Measurements from ENCODE around the gene CCDC148. TPM values are rescaled to one million over a fixed set of nuclear protein-coding genes. Genes with fewer than 3 reads are reported as not detected.

The CCDC148 gene
- polyA plus RNA-seq, 2 of the 4 experiments (the other 2 are of a cell fraction), result 0.41 to 0.85 TPM

DNA sequence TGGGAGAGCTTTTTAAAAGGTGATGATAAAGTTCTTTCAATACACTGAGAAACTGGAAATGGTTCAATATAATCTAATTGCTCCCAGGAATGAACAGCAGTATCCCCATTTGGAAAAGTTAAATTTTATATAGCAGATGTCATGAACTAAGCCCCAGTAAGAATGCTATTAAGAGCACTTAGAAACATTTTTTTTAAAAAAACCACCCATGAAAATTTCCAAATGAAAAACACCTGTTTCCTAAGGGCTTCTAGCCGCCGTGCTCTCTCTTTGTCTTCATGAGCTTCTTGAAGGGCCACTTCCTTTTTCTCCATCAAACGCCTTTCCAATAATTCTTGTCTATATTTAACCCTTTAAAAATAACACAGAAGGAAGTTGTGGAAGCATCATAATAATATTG is 277.9 kb downstream of the CCDC148 start:
- TF ChIP-seq RFX5 (IDR thresholded peaks at IDR 0.05), result no peak
- no peaks in the 10 kb centered on the region for H3K4me1 ChIP-seq
- ATAC-seq (no peak), FAIRE-seq (no peak), DNase-seq (ENCODE audit: low read depth in 1 of 2, low spot score in 1 of 2) (no peak)
- POLR2A ChIA-PET, result no interaction called here
- H3K4me3 ChIP-seq, result no peak overlapping the region
- CTCF ChIA-PET, result interaction anchor here (0.8 to 5.3 kb wide), 4 partner anchors 12 to 576 kb away, joined by 3 to 60 read pairs (median 19); no protein-coding TSS in a partner anchor
- no peak overlapping the region for H3K4me2 ChIP-seq
- no peaks in the 10 kb centered on the region for H3K9me3 ChIP-seq
- 58% methylated on average over 3 of the region's 3 CpGs for WGBS (ENCODE audit: missing lambda C conversion rate)
- no peak overlapping the region for H3K27ac ChIP-seq

DNA sequence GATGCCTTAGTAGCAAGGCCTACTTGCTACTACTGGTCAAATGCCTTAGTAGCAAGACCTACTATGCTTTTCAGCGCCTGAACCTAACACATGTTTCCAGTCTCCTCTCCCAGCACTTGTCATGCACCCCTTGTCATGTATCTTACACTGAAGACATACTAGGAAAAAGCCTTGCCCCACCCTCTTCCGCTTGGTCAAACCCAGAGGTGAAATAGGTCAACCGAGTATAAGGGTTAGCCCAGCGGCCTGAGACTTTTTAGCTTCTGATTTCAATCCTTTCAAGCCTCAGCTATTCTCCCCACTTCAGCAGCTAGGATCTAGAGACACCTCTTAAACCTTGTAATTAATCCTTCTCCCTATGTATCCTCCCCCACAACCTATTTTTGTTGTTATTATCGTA is 281.6 kb downstream of the CCDC148 start:
- ChIA-PET CTCF (interaction anchor here (0.5 to 1.2 kb wide), 2 partner anchors 27 to 164 kb away, joined by 3 to 5 read pairs; no protein-coding TSS in a partner anchor), POLR2A (no interaction called here)
- H3K4me2 ChIP-seq, result no peak overlapping the region
- no peak overlapping the region for H3K4me3 ChIP-seq
- TF ChIP-seq CHD4 (IDR thresholded peaks at IDR 0.05; ENCODE audit: borderline replicate concordance) (no peak), MAZ (IDR thresholded peaks at IDR 0.05; ENCODE audit: borderline replicate concordance, low read depth, low read length) (no peak), HOXA7 (CRISPR knock-in tag; IDR thresholded peaks at IDR 0.05) (no peak), BHLHE40 (IDR thresholded peaks at IDR 0.05; ENCODE audit: low read depth, low read length) (no peak)
- ATAC-seq, result no peak
- no peak overlapping the region for H3K27ac ChIP-seq
- no peaks in the 10 kb centered on the region for H3K9me3 ChIP-seq
- 80% methylated on average over 5 of the region's 5 CpGs for WGBS (ENCODE audit: missing lambda C conversion rate)
- FAIRE-seq, result no peak
- no peak for DNase-seq (ENCODE audit: low read depth in 1 of 2, low spot score in 1 of 2)
- no peaks in the 10 kb centered on the region for H3K4me1 ChIP-seq

DNA sequence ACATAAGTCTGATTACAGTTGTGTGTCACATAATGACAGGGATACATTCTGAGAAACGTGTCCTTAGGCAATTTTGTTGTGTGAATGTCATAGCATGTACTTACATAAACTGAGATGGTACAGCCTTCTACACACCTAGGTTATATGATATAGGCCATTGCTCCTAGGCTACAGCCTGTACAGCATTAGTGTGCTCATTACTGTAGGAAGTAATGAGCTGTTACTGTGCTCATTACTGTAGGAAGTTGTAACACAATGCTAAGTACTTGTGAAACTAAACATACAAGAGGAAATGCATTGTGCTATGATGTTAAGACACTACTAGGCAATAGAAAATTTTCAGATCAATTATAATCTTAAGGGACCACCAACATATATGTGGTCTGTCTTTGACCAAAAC is 282.1 kb downstream of the CCDC148 start:
- FAIRE-seq (no peak), ATAC-seq (no peak), DNase-seq (ENCODE audit: low read depth in 1 of 2, low spot score in 1 of 2) (no peak)
- H3K4me2 ChIP-seq, result no peak overlapping the region
- H3K4me3 ChIP-seq, result no peak overlapping the region
- ChIA-PET POLR2A (no interaction called here), CTCF (interaction anchor here (0.5 to 1.2 kb wide), 3 partner anchors 26 to 571 kb away, joined by 3 to 5 read pairs (median 4); no protein-coding TSS in a partner anchor)
- WGBS (ENCODE audit: missing lambda C conversion rate), result 20% methylated on average over 1 of the region's 1 CpG
- H3K9me3 ChIP-seq, result no peaks in the 10 kb centered on the region
- no peak overlapping the region for H3K27ac ChIP-seq
- TF ChIP-seq BHLHE40 (IDR thresholded peaks at IDR 0.05; ENCODE audit: low read depth, low read length) (no peak), ESRRA (IDR thresholded peaks at IDR 0.05; ENCODE audit: borderline replicate concordance, low read length) (no peak), NR3C1 (IDR thresholded peaks at IDR 0.05) (no peak), CBX2 (IDR thresholded peaks at IDR 0.05; ENCODE audit: borderline replicate concordance, low read depth) (no peak), MYC (IDR thresholded peaks at IDR 0.05; ENCODE audit: borderline replicate concordance, low read length) (no peak), HMGXB4 (CRISPR knock-in tag; IDR thresholded peaks at IDR 0.05; ENCODE audit: borderline replicate concordance) (no peak), TFCP2L1 (CRISPR knock-in tag; IDR thresholded peaks at IDR 0.05) (no peak), KDM5A (IDR thresholded peaks at IDR 0.05) (no peak), RCOR1 (IDR thresholded peaks at IDR 0.05; ENCODE audit: low read depth, low read length) (no peak), EHMT2 (IDR thresholded peaks at IDR 0.05; ENCODE audit: low read depth) (no peak), KDM1A (IDR thresholded peaks at IDR 0.05; ENCODE audit: low read depth) (no peak), FOSL2 (IDR thresholded peaks at IDR 0.05) (no peak), FOSL2 (CRISPR knock-in tag; IDR thresholded peaks at IDR 0.05) (no peak), NFE2L2 (conservative IDR thresholded peaks at IDR 0.05; ENCODE audit: low read length) (no peak)
- H3K4me1 ChIP-seq, result no peaks in the 10 kb centered on the region

DNA sequence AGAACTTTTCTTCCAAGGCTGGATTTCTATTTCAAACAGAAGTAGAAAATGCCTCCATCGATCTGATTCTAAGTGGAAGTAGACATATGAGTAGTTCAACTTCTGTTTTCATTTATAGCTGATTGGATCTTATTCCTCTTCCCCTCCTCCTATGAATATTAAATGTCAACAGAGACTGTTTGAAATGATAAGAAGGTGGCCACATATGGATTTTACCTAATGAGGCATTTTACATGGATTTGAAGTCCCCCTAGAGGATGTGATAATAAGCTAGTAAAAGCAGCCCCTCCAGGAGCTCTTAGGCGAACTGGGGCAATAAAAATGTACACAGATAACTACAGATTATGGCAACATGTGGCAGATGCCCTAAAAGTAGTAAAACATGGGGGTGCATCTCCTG is 283.8 kb downstream of the CCDC148 start:
- H3K9me3 ChIP-seq, result no peaks in the 10 kb centered on the region
- ATAC-seq (no peak), FAIRE-seq (no peak), DNase-seq (ENCODE audit: low read depth in 1 of 2, low spot score in 1 of 2) (no peak)
- no peaks in the 10 kb centered on the region for H3K4me1 ChIP-seq
- no peak overlapping the region for H3K27ac ChIP-seq
- 17% methylated on average over 2 of the region's 2 CpGs for WGBS (ENCODE audit: missing lambda C conversion rate)
- POLR2A ChIA-PET, result no interaction called here
- no peak overlapping the region for H3K4me2 ChIP-seq
- no peak for TF ChIP-seq POLR2A (IDR thresholded peaks at IDR 0.05; ENCODE audit: low read length)
- TF ChIP-seq JUN (IDR thresholded peaks at IDR 0.05), result no peak
- no peak for TF ChIP-seq FOSL2 (IDR thresholded peaks at IDR 0.05)
- no peak for TF ChIP-seq FOSL2 (CRISPR knock-in tag; IDR thresholded peaks at IDR 0.05)
- TF ChIP-seq POLR2AphosphoS2 (conservative IDR thresholded peaks at IDR 0.05; ENCODE audit: low read length), result no peak
- TF ChIP-seq HOXA7 (CRISPR knock-in tag; IDR thresholded peaks at IDR 0.05), result no peak
- TF ChIP-seq RCOR1 (IDR thresholded peaks at IDR 0.05; ENCODE audit: low read depth, low read length), result no peak
- CTCF ChIA-PET, result no interaction called here
- H3K4me3 ChIP-seq, result no peak overlapping the region
